H1 (cell line): ENCODE results near the gene OPCML. TPM values are rescaled to one million over a fixed set of nuclear protein-coding genes. Genes with fewer than 3 reads are reported as not detected.

Source experiments
- CTCF ChIA-PET: fragments of 300-600 bp; sonication (Branson Sonifier 250); formaldehyde crosslinking; loops from one replicate; lab custom pipeline; 2021; ENCODE audit not compliant: partially characterized antibody; lab: Charles Lee
- POLR2A ChIA-PET: fragments of 300-600 bp; sonication (Branson Sonifier 250); formaldehyde crosslinking; loops from one replicate; lab custom pipeline; 2021; ENCODE audit warnings: inconsistent platforms; ENCODE audit not compliant: partially characterized antibody; lab: Charles Lee
- DNase-seq, 2 experiments: peaks; one replicate each; pipeline versions ENCODE4 v3.0.0 to v3.0.0-alpha.2; 2010 to 2022; ENCODE audit warnings: low spot score in 2 of 2, low read depth in 1 of 2, mixed read lengths in 1 of 2
- FAIRE-seq: peaks from 2 replicates; lab custom pipeline; 2011; peaks lifted over from hg19 to GRCh38; lab: Jason Lieb, UNC
- H2AFZ ChIP-seq: 2 replicates; pipeline ENCODE4 v1.8.1; 2012; ENCODE audit warnings: low read length, inconsistent platforms
- H2AK5ac ChIP-seq: 2 replicates; pipeline ENCODE4 v1.6.1; 2013; ENCODE audit warnings: low read depth, low read length
- H2BK120ac ChIP-seq: replicated peaks from 2 replicates; pipeline ENCODE3; 2013; ENCODE audit warnings: low read depth, low read length, inconsistent platforms
- H2BK12ac ChIP-seq: 2 replicates; pipeline ENCODE4 v1.6.1; 2013; ENCODE audit warnings: low read depth, low read length
- H2BK15ac ChIP-seq: 2 replicates; pipeline ENCODE4 v1.6.1; 2013; ENCODE audit warnings: low read length
- H2BK20ac ChIP-seq: 2 replicates; pipeline ENCODE4 v1.6.1; 2013; ENCODE audit warnings: low read length
- H2BK5ac ChIP-seq: 2 replicates; pipeline ENCODE4 v1.6.1; 2013; ENCODE audit warnings: low read depth, low read length
- H3K14ac ChIP-seq: 2 replicates; pipeline ENCODE4 v1.6.1; 2013; ENCODE audit warnings: inconsistent platforms; ENCODE audit not compliant: insufficient read length
- H3K18ac ChIP-seq: 2 replicates; pipeline ENCODE4 v1.6.1; 2013; ENCODE audit warnings: low read length; ENCODE audit errors: extremely low read depth
- H3K23ac ChIP-seq: 2 replicates; pipeline ENCODE4 v1.6.1; 2013; ENCODE audit warnings: inconsistent platforms; ENCODE audit not compliant: insufficient read length
- H3K23me2 ChIP-seq: 2 replicates; pipeline ENCODE4 v1.6.1; 2013; ENCODE audit warnings: low read depth, low read length
- H3K27ac ChIP-seq: 2 replicates; pipeline ENCODE4 v1.6.1; 2011; ENCODE audit warnings: low read depth, low read length, inconsistent platforms
- H3K27me3 ChIP-seq, 4 experiments: replicated peaks in 1 of 4; 1 replicate in 1 of 4; 2 replicates in 3 of 4; pipeline versions ENCODE4 v1.6.1 to v1.8.1; 2011 to 2013; ENCODE audit warnings: low read length in 3 of 4, mild to moderate bottlenecking in 3 of 4, inconsistent platforms in 2 of 4, mixed read lengths in 2 of 4, moderate library complexity in 1 of 4; ENCODE audit not compliant: control insufficient read depth in 3 of 4, insufficient read depth in 3 of 4; ENCODE audit errors: extremely low read depth in 1 of 4
- H3K36me3 ChIP-seq, 4 experiments: 2 replicates each; pipeline versions ENCODE4 v1.6.1 to v1.8.1; 2011 to 2013; ENCODE audit warnings: mild to moderate bottlenecking in 4 of 4, low read length in 3 of 4, moderate library complexity in 2 of 4, control low read depth in 1 of 4, inconsistent platforms in 1 of 4; ENCODE audit not compliant: insufficient read depth in 4 of 4, control insufficient read depth in 2 of 4
- H3K4ac ChIP-seq: replicated peaks from 2 replicates; pipeline ENCODE3; 2013; ENCODE audit warnings: low read length, low read depth, mixed read lengths, inconsistent platforms; ENCODE audit not compliant: insufficient read length
- H3K4me1 ChIP-seq, 4 experiments: replicated peaks in 1 of 4; 1 replicate in 1 of 4; 2 replicates in 3 of 4; pipeline versions ENCODE4 v1.6.1 to v1.8.1; 2011 to 2013; ENCODE audit warnings: low read length in 3 of 4, inconsistent platforms in 2 of 4, mixed read lengths in 1 of 4; ENCODE audit not compliant: insufficient read depth in 4 of 4, control insufficient read depth in 3 of 4
- H3K4me2 ChIP-seq, 2 experiments: 2 replicates each; pipeline versions ENCODE4 v1.6.1 to v1.8.1; 2011 to 2013; ENCODE audit warnings: low read depth in 2 of 2, low read length in 2 of 2, control low read depth in 1 of 2, inconsistent platforms in 1 of 2, mild to moderate bottlenecking in 1 of 2; ENCODE audit not compliant: insufficient read depth in 1 of 2
- H3K4me3 ChIP-seq, 4 experiments: fragments of 200-600, 300-600 bp in 1 of 4; sonication (generic), shearing (Covaris generic), sonication (Bioruptor Twin) in 1 of 4; 2 replicates each; pipeline versions ENCODE4 v1.5.1 to v1.8.1; 2011 to 2016; ENCODE audit warnings: low read length in 4 of 4, low read depth in 3 of 4, control low read depth in 2 of 4, inconsistent platforms in 2 of 4, mild to moderate bottlenecking in 2 of 4, mixed read lengths in 1 of 4, moderate library complexity in 1 of 4; ENCODE audit not compliant: insufficient read depth in 2 of 4; ENCODE audit errors: extremely low read depth in 1 of 4
- H3K56ac ChIP-seq: replicated peaks from 2 replicates; pipeline ENCODE3; 2013; ENCODE audit warnings: low read depth, mild to moderate bottlenecking, mixed read lengths, low read length, inconsistent platforms; ENCODE audit not compliant: insufficient read length
- H3K79me1 ChIP-seq: 2 replicates; pipeline ENCODE4 v1.6.1; 2013; ENCODE audit warnings: low read depth, low read length, control low read depth
- H3K79me2 ChIP-seq, 2 experiments: 2 replicates each; pipeline versions ENCODE4 v1.6.1 to v1.8.1; 2012 to 2013; ENCODE audit warnings: low read length in 2 of 2, mild to moderate bottlenecking in 2 of 2, inconsistent platforms in 1 of 2; ENCODE audit not compliant: insufficient read depth in 2 of 2, control insufficient read depth in 1 of 2
- H3K9ac ChIP-seq, 4 experiments: replicated peaks in 1 of 4; 1 replicate in 1 of 4; 2 replicates in 3 of 4; pipeline versions ENCODE4 v1.6.1 to v1.8.1; 2011 to 2013; ENCODE audit warnings: low read depth in 3 of 4, low read length in 3 of 4, control low read depth in 2 of 4, mild to moderate bottlenecking in 2 of 4, moderate library complexity in 2 of 4, inconsistent platforms in 1 of 4; ENCODE audit errors: extremely low read depth in 1 of 4
- H3K9me3 ChIP-seq, 2 experiments: 2 replicates each; pipeline versions ENCODE4 v1.6.1 to v1.8.1; 2012 to 2013; ENCODE audit warnings: mild to moderate bottlenecking in 2 of 2, moderate library complexity in 2 of 2, control low read depth in 1 of 2, inconsistent platforms in 1 of 2, low read depth in 1 of 2, low read length in 1 of 2, mixed read lengths in 1 of 2; ENCODE audit not compliant: insufficient read depth in 2 of 2
- H4K20me1 ChIP-seq, 2 experiments: replicated peaks in 1 of 2; 2 replicates each; pipeline versions ENCODE3 to v1.8.1; 2011 to 2013; ENCODE audit warnings: inconsistent platforms in 2 of 2, low read length in 2 of 2, mild to moderate bottlenecking in 1 of 2; ENCODE audit not compliant: insufficient read depth in 2 of 2, control insufficient read depth in 1 of 2
- H4K5ac ChIP-seq: 2 replicates; pipeline ENCODE4 v1.6.1; 2013; ENCODE audit warnings: low read length, low read depth, mixed read lengths, inconsistent platforms; ENCODE audit not compliant: insufficient read length
- H4K8ac ChIP-seq: 2 replicates; pipeline ENCODE4 v1.8.0; 2013; ENCODE audit warnings: mild to moderate bottlenecking, moderate library complexity, low read length, inconsistent platforms; ENCODE audit not compliant: insufficient read depth; ENCODE audit errors: extremely low read depth
- H4K91ac ChIP-seq: replicated peaks from 2 replicates; pipeline ENCODE3; 2013; ENCODE audit warnings: low read length, mixed read lengths, inconsistent platforms; ENCODE audit not compliant: insufficient read length
- ATF3 ChIP-seq: IDR thresholded peaks from 2 replicates; pipeline ENCODE4 v1.6.1; 2011; ENCODE audit warnings: low read depth, mild to moderate bottlenecking, low read length; ENCODE audit not compliant: insufficient read depth
- CHD2 ChIP-seq: IDR thresholded peaks from 2 replicates; pipeline ENCODE4 v1.6.1; 2012; ENCODE audit warnings: low read length, improper control_type of control experiment
- EP300 ChIP-seq, 2 experiments: IDR thresholded peaks; 1 replicate in 1 of 2; 2 replicates in 1 of 2; pipeline ENCODE4 v1.6.1; 2011 to 2012; ENCODE audit warnings: low read depth in 2 of 2, low read length in 2 of 2, mild to moderate bottlenecking in 2 of 2, borderline replicate concordance in 1 of 2, inconsistent platforms in 1 of 2, moderate library complexity in 1 of 2
- GABPA ChIP-seq: IDR thresholded peaks from 2 replicates; pipeline ENCODE4 v1.6.1; 2011; ENCODE audit warnings: mild to moderate bottlenecking, low read length, moderate library complexity, borderline replicate concordance; ENCODE audit not compliant: insufficient read depth
- KDM4A ChIP-seq: IDR thresholded peaks from one replicate; pipeline ENCODE4 v1.7.1; 2012; ENCODE audit warnings: low read depth, mild to moderate bottlenecking, moderate library complexity, low read length, inconsistent platforms; ENCODE audit not compliant: severe bottlenecking
- PHF8 ChIP-seq: fragments of 200-600 bp; sonication (generic); conservative IDR thresholded peaks from 2 replicates; pipeline ENCODE4 v1.7.1; 2012; ENCODE audit warnings: low read depth, mild to moderate bottlenecking, inconsistent platforms, low read length, moderate library complexity
- POU5F1 ChIP-seq: IDR thresholded peaks from 2 replicates; pipeline ENCODE4 v1.6.1; 2011; ENCODE audit warnings: low read depth, mild to moderate bottlenecking, low read length, moderate library complexity
- SIX5 ChIP-seq: IDR thresholded peaks from 2 replicates; pipeline ENCODE4 v1.6.1; 2011; ENCODE audit warnings: mild to moderate bottlenecking, low read depth, low read length
- TAF7 ChIP-seq: optimal IDR thresholded peaks from 2 replicates; pipeline ENCODE3; 2011; ENCODE audit warnings: low read depth, mild to moderate bottlenecking, inconsistent platforms, low read length, moderate library complexity, borderline replicate concordance
- TEAD4 ChIP-seq: IDR thresholded peaks from 2 replicates; pipeline ENCODE4 v1.6.1; 2012; ENCODE audit warnings: low read depth, low read length, inconsistent platforms, mixed read lengths
- WGBS, 2 experiments: shearing (Covaris generic) in 1 of 2; methylation state at CpG; one replicate each; pipeline versions ENCODE4 v1.1.6 to v1.1.7; 2013 to 2015; ENCODE audit warnings: low lambda C conversion rate in 2 of 2, mixed read lengths in 2 of 2, inconsistent platforms in 1 of 2, low coverage in 1 of 2, missing lambda C conversion rate in 1 of 2; ENCODE audit not compliant: insufficient replicate concordance in 2 of 2, insufficient coverage in 1 of 2, insufficient read length in 1 of 2; ENCODE audit errors: extremely low coverage in 1 of 2, missing lambda C conversion rate in 1 of 2; 5-methylcytosine and 5-hydroxymethylcytosine counted together
- polyA plus RNA-seq, 7 experiments: library from polyadenylated mRNA; depleted of rRNA in 3 of 7; stranded (reverse) in 5 of 7; unstranded in 2 of 7; fragments of >200 nt in 5 of 7; fragments of 200-250 nt in 2 of 7; gene quantifications; 1 replicate in 5 of 7; 2 replicates in 1 of 7; 4 replicates in 1 of 7; pipeline versions ENCODE4 v1.2.1 to v1.2.3, GENCODE V29; 2011 to 2013; ENCODE audit warnings: missing spikeins in 2 of 7, mixed read lengths in 2 of 7
- total RNA-seq: library from RNA; stranded (reverse); fragmentation: NEBNext Ultra II Directional; extraction: Animal tissue kit (Norgen Biotek cat#: 25700); gene quantifications from 2 replicates; pipeline ENCODE4 v1.2.1, GENCODE V29; 2021

Gene OPCML
- total and polyA plus RNA-seq, 2 of the 8 experiments (the other 6 are each of a cell fraction or from before 2014, with no cell fraction given), result 2.3 to 3.1 TPM

- H2AFZ ChIP-seq, result no peak overlapping the region
- H2AK5ac ChIP-seq, result no peak overlapping the region
- no peak overlapping the region for H3K23ac ChIP-seq
- no peaks in the 10 kb centered on the region for H3K79me1 ChIP-seq
- H3K9ac ChIP-seq, result no peak overlapping the region
- H3K27ac ChIP-seq, result no peak overlapping the region
- TF ChIP-seq ATF3 (no peak), SIX5 (no peak), CHD2 (no peak), EP300 (IDR thresholded peaks at IDR 0.05; ENCODE audit: borderline replicate concordance in 1 of 2, low read depth in 2 of 2, low read length in 2 of 2) (no peak), PHF8 (no peak), TEAD4 (no peak), TAF7 (no peak), POU5F1 (no peak), KDM4A (no peak), GABPA (no peak)
- H4K8ac ChIP-seq, result no peak overlapping the region
- no peak overlapping the region for H2BK15ac ChIP-seq
- no peak for DNase-seq
- H3K36me3 ChIP-seq, result no peaks in the 10 kb centered on the region
- FAIRE-seq, result no peak
- POLR2A ChIA-PET, result no interaction called here
- no peak overlapping the region for H2BK12ac ChIP-seq
- H3K4me2 ChIP-seq, result no peak overlapping the region
- H2BK20ac ChIP-seq, result no peak overlapping the region
- H3K79me2 ChIP-seq, result no peaks in the 10 kb centered on the region
- H3K14ac ChIP-seq, result no peak overlapping the region
- H4K91ac ChIP-seq, result no peak overlapping the region
- H3K9me3 ChIP-seq, result no peaks in the 10 kb centered on the region
- H4K5ac ChIP-seq, result no peak overlapping the region
- H2BK5ac ChIP-seq, result no peak overlapping the region
- H3K18ac ChIP-seq, result no peak overlapping the region
- no peaks in the 10 kb centered on the region for H3K23me2 ChIP-seq
- H4K20me1 ChIP-seq, result no peaks in the 10 kb centered on the region
- H3K4me1 ChIP-seq, result no peaks in the 10 kb centered on the region
- WGBS, 2 experiments, result 92% methylated on average over 1 of the region's 1 CpG; no CpG with 5 or more reads in 1 of the 2 experiments
- H3K56ac ChIP-seq, result no peak overlapping the region
- H3K4ac ChIP-seq, result no peak overlapping the region
- CTCF ChIA-PET, result interaction anchor here (1.1 kb wide), 1 partner anchor 12 kb away, joined by 3 read pairs; no protein-coding TSS in a partner anchor
- H2BK120ac ChIP-seq, result no peak overlapping the region
- H3K27me3 ChIP-seq, result no peaks in the 10 kb centered on the region
- H3K4me3 ChIP-seq, result no peak overlapping the region
Observed at GRCh38 chr11:132464003-132464342, 1068.3 kb downstream of the OPCML start.
